ENCODE data around the gene B4GALT5.

B4GALT5 gene

DNA sequence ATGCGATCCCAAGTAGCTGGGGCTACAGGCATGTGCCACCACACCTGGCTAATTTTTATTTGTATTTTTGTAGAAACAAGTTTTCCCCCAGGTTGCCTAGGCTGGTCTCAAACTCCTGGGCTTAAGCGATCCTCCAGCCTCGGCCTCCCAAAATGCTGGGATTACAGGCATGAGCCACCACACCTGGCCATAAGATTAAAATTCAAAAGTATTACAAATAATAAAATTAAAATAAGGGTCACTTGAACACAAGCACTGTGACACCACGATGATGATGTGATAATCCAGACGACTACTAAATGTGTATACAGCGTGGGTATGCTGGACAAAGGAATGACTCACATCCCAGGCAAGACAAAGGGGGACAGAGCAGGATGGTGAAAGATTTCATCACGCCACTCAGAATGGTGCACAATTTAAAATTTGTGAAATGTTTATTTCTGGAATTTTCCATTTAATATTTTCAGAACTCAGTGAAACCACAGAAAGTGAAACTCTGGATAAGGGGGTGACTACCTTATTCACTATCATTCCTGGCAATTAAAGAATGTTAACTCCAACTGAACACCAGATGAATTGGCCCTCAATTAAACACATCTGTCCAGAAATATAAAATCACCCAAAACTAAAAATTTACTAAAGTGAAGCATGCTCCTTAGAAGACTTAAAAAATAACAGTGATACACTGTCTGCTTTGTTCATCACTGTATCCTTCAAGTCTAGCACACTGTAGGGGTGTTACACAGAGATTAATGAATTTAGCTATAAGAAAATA is 13.1 kb downstream of the B4GALT5 start:
- no peak for DNase-seq

DNA sequence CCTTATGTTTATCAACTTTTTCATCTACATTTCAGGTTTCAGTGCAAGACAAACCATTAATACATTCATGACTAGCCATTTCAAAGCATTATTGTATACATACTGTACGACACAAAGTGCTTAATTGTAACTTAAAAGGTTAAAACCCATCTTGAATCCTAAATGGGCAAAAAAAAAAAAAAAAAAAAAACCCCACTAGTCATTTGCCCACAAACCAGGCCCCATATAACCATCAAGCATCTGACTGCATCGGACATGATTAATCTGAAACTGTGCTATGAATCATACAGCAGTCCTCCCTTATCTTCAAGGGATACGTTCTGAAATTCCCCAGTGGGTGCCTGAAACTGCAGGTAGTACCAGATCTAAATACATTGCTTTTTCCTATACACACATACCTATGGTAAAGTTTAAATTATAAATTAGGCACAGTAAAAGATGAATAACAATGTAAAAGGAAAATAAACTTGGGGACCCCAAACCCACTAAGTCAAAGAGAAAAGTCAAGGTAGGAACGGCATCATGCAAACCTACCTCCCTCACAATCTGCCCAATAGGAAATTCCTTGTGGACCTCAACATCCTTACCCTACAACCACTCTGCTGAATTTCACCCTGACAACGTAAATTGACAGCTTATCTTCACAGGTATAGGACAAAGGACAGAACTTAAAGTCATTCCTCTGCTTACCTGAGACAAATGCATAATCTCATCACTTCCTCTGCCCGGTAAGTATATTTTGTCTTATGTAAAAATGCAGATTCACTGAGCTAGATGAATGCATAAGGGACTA is 14.3 kb downstream of the B4GALT5 start:
- DNase-seq, result no peak

DNA sequence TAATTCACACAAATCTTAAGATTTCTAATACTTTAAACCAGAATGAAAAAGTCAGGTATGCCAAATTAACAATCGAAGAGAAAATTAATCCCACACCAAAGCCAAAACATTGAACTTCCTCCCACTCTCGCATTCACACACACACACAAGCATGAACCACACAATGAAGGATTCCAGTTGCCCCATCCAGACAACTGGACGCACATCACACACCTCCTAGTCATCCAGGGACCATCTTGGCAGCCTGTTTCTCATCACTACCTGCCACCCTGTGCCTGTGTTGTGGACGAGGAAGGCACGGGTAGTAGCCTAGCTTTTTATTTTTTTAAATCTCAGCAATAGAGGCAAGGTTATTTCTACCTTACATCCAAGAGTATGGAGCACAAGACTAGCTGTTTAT is 15.2 kb downstream of the B4GALT5 start:
- no peak for DNase-seq

DNA sequence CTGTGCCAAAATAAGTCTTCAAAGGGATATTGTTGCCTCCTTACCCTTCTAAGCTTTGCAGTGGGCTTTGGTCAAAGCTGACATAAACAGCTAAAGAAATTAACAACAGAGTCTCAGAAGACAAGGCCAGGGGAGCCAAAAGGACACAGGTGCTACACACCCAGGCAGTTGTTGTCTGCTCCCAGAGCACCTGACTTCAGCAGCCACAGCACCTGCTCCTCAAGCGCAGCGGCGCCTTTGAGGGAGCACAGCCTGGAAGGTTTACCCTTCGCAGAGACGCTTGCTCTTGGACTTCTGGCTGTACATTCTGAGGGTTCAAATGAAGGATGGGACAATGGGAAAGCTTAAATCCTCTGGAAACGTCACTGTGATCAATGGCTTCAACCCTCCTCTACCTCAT is 16.6 kb downstream of the B4GALT5 start:
- no peak for DNase-seq

DNA sequence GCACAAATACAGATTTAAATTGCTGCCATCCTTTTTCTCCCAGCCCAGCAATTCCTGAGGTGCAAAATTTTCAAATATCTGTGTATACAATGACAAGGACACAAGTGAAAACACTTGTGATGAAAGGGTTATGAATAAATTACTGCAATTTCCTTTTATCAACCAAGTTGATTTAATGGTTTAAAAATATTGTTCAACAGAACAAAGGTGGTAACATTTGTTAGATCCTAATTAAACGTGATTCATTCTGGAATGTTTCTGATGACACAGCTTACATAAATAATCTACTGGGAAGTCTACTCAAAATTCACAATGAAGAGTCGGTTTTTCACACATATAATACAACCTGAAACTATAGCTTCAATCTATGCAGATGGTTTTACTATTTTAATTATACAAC is 17.1 kb downstream of the B4GALT5 start:
- DNase-seq, result no peak

DNA sequence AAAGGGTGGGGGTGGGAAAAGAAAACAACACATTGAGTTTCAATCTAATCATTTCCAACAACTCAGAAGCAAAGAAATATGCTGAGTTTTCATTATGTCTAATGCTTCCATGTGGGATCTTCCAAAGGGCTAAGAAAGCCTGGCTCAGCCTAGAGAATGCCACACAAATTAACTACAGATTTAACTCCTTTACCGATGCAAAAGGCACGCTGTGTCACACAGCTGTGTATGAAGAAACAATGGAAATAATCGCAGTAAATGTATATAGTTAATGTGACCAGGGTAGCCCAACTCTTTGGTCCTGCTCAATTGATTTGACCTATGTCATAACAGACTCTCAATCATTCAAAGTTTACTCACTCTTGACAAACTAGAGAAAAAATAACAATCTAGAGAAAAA is 17.8 kb downstream of the B4GALT5 start:
- no peak for DNase-seq

DNA sequence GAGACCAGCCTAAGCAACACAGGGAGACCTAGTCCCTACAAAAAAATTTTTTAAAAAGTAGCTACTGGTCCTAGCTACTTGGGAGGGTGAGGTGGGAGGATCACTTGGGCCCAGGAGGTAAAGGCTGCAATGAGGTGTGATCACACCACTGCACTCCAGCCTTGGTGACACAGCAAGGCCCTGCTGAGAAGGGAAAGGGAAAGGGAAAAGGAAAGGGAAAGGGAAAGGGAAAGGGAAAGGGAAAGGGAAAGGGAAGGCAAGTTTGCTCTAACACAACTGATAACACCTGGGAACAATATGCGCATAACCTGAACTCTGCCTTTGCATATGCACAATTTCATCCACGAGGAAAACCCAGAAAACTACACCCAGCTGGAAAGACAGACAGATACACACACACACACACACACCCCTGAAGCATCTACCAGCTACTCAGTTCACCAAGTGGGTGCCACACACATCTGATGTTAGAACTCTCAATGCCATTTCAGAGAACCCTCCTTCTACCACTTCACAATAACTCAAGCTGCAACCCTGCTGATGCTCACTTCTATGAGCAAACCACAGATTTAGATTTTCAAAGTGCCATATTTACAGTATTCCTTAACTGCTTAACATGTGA is 19.1 kb downstream of the B4GALT5 start:
- DNase-seq, result no peak

DNA sequence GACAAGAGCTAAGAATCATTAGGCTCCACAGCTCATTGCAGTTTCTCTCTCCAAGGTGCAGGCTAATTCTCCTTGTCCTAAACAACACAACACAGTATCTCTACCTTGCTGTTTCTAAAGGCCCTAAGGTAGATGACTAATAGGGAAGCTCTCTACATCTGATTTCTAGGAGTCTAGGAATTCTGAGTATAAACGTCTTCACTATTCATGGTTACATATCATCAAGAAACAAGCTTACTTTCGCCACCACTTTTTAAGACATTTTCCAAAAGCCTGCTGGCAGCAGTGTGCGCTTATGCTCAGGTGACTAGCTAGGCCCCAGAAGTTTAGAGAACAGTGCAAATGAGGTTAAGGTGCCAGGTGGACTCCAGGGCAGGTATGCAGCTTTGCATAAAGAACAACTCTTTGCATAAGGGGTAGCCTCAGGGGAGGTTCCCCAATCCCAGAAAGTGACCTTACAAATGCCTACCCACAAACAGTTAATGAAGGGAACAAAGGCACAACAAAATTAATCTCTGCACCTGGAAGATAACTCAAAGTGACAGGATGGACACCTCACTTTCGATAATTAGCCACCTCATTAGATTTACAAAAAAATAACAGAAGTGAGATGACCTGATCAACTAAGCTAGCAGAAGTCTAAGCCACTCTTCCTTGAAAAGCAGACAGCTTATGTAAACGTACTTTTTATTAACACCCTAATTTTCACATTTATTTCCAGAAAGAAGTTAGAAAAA is 20.1 kb downstream of the B4GALT5 start:
- no peak for DNase-seq

DNA sequence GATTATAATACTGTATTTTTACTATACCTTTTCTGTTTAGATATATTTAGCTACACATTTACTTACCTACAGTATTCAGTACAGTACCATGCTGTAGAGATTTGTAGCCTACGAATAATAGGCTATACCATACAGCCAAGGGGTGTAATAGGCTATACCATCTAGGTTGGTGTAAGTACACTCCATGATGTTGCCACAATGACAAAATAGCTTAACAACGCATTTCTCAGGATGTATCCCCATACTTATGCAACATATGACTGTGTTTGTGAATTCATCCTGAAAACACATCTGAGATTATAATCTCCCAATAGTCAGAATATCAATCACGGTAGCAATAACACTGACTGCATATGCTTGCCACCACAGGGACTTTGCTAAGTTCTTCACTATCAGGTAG is 20.7 kb downstream of the B4GALT5 start:
- DNase-seq, result no peak

DNA sequence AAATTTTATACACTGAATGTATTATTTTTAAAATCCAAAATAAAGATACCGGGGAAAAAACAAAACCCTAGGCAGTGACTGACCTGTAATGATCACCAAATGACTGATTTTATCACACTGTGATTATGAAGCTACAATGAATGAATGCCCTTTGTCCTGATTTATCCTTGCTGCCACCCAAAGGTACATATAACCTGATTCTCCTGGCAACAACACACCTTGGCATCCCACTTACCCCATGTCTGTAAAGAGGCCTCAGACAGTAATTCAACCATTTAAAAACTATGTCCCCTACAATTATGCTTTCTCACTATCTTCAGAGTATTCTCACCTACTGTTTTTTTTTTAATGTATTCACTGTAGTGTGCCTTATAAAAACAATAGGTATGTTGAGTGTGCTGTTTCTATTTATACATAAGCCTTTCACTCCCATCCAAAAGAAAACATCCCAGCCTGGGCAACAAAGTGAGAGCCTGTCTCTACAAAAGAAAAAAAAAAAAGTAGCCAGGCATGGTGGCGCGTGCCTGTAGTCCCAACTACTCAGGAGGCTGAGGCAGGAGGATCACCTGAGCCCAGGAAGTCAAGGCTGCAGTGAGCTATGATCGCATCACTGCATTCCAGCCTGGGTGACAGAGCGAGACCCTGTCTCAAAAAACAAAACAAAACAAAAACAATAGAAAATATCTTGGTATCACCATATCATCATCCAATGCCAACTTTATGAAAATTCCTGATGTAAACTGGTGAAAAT is 21.7 kb downstream of the B4GALT5 start:
- DNase-seq, result no peak

DNA sequence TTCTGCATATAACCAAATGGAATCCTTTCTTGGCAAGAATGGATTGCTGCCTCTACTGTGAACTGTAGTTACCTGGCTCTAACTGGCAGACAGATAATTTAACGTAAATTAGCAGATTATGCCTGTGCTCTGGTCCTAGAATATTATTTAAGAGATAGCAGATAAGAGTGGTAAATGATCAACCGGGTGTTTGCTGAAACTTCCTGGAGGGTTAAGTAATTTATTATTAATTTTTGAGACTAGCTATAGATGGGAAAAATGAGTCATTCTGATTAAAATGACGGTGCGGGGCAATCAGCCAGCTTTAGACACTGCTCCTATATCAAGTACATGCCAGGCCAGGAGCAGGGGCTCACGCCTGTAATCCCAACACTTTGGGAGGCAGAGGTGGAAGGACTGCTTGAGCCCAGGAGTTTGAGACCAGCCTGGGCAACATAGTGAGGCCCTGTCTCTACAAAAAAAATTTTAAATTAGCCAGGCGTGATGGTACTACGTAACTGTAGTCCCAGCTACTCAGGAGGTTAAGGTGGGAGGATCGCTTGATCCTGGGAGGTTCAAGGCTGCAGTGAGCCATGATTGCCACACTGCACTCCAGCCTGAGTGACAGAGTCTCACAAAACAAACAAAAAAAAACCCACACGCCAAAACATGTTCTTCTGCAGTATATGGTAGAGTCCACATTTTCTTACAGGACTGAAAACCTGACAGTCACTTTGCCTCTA is 22.6 kb downstream of the B4GALT5 start:
- DNase-seq, result no peak

DNA sequence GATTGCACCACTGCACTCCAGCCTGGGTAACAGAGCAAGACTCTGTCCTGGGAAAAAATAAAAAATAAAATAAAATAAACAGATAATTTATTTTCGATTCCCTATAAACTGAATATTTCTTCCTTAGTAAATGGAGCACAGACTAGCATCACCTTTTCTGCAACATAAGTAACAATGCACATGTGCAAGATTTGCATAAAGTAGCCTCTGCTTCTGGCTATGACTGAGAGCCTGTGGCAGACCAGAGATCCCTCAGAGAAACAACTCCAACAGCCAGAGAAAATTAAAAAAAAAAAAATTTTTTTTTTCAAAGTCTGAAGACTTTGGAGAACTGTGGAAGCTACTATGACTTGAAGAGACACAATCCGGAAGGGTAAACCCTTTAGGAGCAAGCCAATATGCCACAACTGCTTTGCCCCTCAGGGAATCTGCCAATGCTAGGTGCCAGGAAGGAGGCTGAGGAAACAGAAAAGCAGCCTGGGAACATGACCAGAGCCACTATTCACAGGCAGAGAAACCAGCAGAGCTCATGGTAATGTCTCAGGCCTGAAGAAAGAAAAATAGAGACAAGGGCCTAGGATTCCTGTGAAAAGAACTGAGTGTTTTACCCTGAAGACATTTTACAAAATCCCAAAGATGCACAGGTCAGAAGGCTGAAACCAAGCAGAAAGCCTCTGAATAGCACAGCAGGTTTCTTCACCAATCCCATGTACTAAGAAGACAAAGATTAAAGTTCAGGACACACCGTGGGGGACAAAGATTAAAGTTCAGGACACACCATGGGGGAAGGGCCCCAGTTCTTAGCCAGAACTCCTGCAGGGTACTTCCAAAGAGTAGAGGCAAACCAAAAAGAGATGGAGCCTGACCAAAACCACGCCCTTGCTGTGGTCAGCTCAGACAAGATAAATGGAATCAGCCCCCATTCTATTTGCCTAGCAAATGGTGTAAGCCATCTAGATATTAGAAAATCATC is 25.8 kb downstream of the B4GALT5 start:
- no peak for DNase-seq

DNA sequence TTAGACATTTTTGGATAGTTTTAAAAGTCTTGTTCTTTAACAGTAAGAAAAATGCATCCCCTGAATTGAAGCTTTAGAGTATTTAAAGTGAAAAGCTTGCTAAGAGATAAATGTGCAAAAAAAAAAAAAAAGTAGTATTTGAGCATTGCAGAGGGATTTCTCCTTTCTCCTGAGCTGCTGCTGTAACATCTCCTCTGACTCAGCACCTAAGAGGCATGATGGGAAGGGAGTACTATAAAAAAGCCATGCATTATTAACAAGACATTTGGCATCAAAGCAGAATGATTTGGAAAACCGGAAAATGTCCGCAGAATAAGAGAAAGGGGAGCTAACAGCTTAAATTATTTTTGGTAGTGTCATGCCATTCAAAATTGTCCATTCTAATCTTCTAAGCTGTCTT is 27.9 kb downstream of the B4GALT5 start:
- no peak for DNase-seq

DNA sequence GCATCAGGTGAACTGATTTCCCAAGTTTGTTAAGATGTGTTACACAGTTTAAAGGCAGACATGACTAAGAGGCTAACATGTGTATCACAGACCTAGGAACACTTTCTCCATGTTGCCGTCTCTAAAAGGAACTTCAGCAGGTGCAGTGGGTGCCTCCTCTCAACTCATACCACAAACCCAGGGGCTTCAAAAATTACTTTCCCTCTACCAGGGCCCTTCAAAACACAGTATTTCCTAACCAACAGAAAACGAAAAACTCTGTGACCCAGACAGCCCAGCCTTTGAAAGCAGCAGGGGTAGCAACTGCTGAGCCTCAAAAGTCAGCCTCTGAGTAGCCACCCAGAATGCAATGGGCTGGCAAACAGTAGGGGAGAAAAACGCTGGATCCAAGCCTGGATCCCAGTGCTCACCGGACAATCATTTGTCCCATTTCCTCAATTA is 28.5 kb downstream of the B4GALT5 start:
- no peak for DNase-seq

DNA sequence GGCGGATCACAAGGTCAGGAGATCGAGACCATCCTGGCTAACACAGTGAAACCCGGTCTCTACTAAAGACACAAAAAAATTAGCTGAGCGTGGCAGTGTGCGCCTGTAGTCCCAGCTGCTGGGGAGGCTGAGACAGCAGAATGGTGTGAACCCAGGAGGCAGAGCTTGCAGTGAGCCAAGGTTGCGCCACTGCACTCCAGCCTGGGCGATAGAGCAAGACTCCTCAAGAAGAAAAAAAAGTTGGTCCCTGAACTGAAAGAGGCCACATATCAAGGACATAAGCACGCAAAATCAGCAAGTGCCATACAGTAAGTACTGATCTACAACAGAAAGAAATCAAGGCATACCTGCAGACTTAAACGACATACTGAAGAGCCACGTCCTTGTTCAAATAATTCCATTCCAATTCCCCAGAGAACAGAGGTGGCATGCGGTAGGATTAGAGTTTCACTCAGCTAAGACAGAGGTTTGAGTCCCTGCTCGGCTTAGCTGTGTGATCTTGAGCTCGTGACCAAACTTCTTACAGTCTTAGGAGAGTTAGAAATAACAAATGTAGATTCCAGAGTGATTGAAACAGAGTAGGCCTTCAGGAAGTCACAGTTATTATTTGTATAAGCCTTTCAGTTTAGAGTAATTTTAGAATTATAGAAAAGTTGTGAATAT is 29.2 kb downstream of the B4GALT5 start:
- DNase-seq, result no peak

DNA sequence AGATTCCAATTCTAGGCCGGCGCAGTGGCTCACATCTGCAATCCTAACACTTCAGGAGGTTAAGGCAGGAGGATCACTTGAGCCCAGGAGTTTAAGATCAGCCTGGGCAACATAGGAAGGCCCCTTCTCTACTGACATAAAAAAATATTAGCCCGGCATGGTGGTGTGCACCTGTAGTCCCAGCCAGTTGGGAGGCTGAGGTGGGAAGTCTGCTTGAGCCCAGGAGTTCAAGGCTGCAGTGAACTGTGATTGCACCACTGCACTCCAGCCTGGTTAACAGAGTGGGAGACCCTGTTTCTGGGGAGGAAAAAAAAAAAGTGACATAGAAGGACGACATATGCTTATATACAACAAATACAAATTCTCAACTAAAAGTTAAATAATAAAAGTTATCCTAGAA is 30.9 kb downstream of the B4GALT5 start:
- DNase-seq, result no peak

DNA sequence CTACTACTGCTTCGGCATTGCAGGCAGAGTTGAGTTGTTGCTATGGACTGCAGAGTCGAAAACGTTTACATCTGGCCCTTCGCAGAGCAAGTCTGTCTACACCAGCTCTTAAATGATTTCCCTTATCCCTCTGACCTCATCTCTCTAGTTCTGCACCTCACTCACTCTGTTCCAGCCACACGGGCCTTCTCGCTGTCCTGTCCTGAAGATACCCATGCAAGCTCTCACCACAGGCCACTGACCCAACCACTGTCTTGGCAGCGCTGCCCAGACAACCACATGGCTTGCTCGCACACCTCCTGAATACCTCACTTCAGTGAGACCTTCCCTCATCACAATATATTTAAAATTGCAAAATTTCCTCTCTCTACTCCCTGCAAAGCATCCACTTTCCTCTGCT is 31.4 kb downstream of the B4GALT5 start:
- DNase-seq, result no peak

DNA sequence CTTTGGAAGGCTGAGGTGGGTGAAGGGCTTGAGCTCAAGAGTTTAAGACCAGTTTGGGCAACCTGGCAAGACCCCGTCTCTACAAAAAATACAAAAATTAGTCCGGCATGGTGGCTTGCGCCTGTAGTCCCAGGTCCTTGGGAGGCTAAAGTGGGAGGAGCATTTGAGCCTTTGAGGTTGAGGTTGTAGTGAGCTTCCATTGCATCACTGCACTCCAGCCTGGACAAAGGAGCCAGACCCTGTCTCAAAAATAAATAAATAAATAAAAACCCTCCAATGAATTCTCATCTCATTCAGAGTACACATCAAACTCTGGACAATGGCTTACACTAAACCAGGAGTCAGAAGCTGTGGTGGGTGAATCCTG is 31.8 kb downstream of the B4GALT5 start:
- DNase-seq, result no peak

DNA sequence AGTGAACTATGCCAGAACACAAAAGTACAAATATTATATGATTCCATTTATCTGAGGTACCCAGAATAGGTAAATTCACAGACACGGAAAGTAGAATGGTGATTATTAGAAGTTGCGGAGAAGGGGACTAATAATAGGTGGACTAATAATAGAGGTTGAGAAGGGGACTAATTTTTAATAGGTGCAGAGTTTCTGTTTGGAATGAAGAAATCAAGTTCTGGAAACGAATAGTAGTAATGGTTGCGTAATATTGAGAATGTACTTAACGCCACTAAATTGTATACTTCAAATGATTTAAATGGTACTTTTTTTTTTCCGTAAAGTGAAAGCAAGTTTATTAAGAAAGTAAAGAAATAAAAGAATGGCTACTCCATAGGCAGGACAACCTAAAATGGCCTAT is 33.2 kb downstream of the B4GALT5 start:
- no peak for DNase-seq

DNA sequence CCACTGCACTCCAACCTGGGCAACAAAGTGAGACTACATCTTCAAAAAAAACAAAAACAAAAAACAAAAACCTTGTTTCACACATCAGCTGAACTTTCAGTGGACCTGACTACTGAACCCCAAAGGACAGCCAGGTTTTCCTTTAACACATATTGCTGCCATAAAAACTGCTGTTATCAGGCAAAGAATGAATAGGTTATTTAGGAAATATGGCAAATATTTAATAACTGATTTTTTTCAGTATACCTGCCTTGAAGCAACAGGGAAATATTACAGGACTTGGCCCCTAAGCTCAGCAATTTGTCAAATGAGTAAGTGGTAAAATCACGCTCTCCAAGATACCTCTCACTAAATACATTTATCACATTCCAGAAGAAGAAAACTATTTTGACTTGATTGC is 34.0 kb downstream of the B4GALT5 start:
- no peak for DNase-seq
